Motor neuron (in vitro differentiated cells): ENCODE measurements around the gene FBLL1. TPM values are rescaled to one million over a fixed set of nuclear protein-coding genes. Genes with fewer than 3 reads are reported as not detected.
"Not testable (repeated sequence)": the region's sequence is repeated elsewhere in the genome, so short reads cannot be mapped to it uniquely, and the experiment has no call there.

ENCODE experiments used
- ATAC-seq, 8 experiments: fragments of 200-7000 bp; cut with Tn5 transposase; replicated peaks in 6 of 8; 2 replicates each; pipeline ENCODE4 v1.8.0; 2021; ENCODE audit warnings: mild to moderate bottlenecking in 8 of 8, moderate library complexity in 8 of 8
- H3K27ac ChIP-seq, 2 donors: fragments of 250-450 bp; sonication (Bioruptor Pico); 2 replicates each; pipeline ENCODE4 v1.9.0; 2021; ENCODE audit warnings: antibody characterized with exemption in 2 of 2, mild to moderate bottlenecking in 2 of 2, moderate library complexity in 1 of 2
- H3K4me1 ChIP-seq, 2 donors: fragments of 250-450 bp; sonication (Bioruptor Pico); replicated peaks in 1 of 2; 2 replicates each; pipeline ENCODE4 v1.6.1; 2021; ENCODE audit warnings: antibody characterized with exemption in 2 of 2, mild to moderate bottlenecking in 2 of 2, moderate library complexity in 1 of 2
- H3K4me3 ChIP-seq, 5 donors: fragments of 250-450 bp; sonication (Bioruptor Pico); 2 replicates each; pipeline ENCODE4 v1.9.0; 2021; ENCODE audit warnings: antibody characterized with exemption in 5 of 5, mild to moderate bottlenecking in 5 of 5, moderate library complexity in 4 of 5
- WGBS, 10 experiments: fragments of 450-650 bp; shearing (Covaris generic); methylation state at CpG; one replicate each; pipeline ENCODE4 v1.0.0; 2022; 5-methylcytosine and 5-hydroxymethylcytosine counted together
- in situ Hi-C, 9 experiments: fragments of 400-800 bp; cut with MboI; loops; one replicate each; pipeline ENCODE4 v1.15.0; 2021; ENCODE audit warnings: low sequenced_read_pairs in 9 of 9, low pct_unique_long_range_greater_than_20kb in 2 of 9; ENCODE audit not compliant: unreplicated experiment in 9 of 9
- total RNA-seq, 8 experiments: library from RNA; unstranded; fragments of 300-600 nt; gene quantifications; 2 replicates each; pipeline versions ENCODE4 v1.2.3 to v1.2.4, GENCODE V29; 2022

FBLL1 gene
- total RNA-seq, 8 experiments from 2014 or later, result 4.7 to 65.8 (median 37.1) TPM

GRCh38 chr5:168529374-168530234 is 499 bp downstream of the FBLL1 start:
- peak in 5 of 8 experiments; percentile 21 to 51 (median 31) for ATAC-seq
- peak overlapping the region; percentile 91 for H3K27ac ChIP-seq
- 100% methylated on average over 1 to 2 of the region's 125 CpGs; no CpG with 5 or more reads in 8 of the 10 experiments for WGBS, 10 experiments
- H3K4me1 ChIP-seq, result peaks cover 28 to 32% of the 10 kb centered on the region in 2 donors
- in situ Hi-C loops, result no loop called here
- H3K4me3 ChIP-seq, result peak overlapping the region; percentile 56 to 78 (median 62)

GRCh38 chr5:168530621-168531150 is 1.6 kb downstream of the FBLL1 start:
- Histone ChIP-seq H3K27ac (no peak overlapping the region), H3K4me3 (peak overlapping the region in 1 of 5 donors; percentile 62), H3K4me1 (peaks cover 28 to 34% of the 10 kb centered on the region in 2 donors)
- ATAC-seq, result no peak
- in situ Hi-C loops, result no loop called here
- 0 to 90% (median 73%) methylated on average over 1 to 4 of the region's 4 CpGs; no CpG with 5 or more reads in 1 of the 10 experiments for WGBS, 10 experiments

GRCh38 chr5:168531191-168531590 is 2.1 kb downstream of the FBLL1 start:
- Histone ChIP-seq H3K27ac (no peak overlapping the region), H3K4me1 (peaks cover 28 to 36% of the 10 kb centered on the region in 2 donors), H3K4me3 (no peak overlapping the region)
- 0 to 100% (median 73%) methylated on average over 1 to 3 of the region's 5 CpGs; no CpG with 5 or more reads in 4 of the 10 experiments for WGBS, 10 experiments
- no peak for ATAC-seq
- in situ Hi-C loops, result no loop called here

GRCh38 chr5:168531987-168532864 is 3.1 kb downstream of the FBLL1 start:
- peaks cover 28 to 36% of the 10 kb centered on the region in 2 donors for H3K4me1 ChIP-seq
- peak; percentile 16 to 87 (median 23) for ATAC-seq
- H3K27ac ChIP-seq, result no peak overlapping the region
- H3K4me3 ChIP-seq, result no peak overlapping the region
- 8 to 90% (median 64%) methylated on average over 1 to 5 of the region's 6 CpGs for WGBS, 10 experiments
- in situ Hi-C loops, result no loop called here

GRCh38 chr5:168534351-168534750 is 5.2 kb downstream of the FBLL1 start:
- H3K27ac ChIP-seq, ATAC-seq, H3K4me3 ChIP-seq, in situ Hi-C loops: not testable (repeated sequence)
- peaks cover 28 to 32% of the 10 kb centered on the region in 2 donors for H3K4me1 ChIP-seq
- WGBS, 10 experiments, result 50 to 100% (median 83%) methylated on average over 1 to 5 of the region's 7 CpGs; no CpG with 5 or more reads in 4 of the 10 experiments

GRCh38 chr5:168537176-168537575 is 8.1 kb downstream of the FBLL1 start:
- no peak for ATAC-seq
- H3K4me3 ChIP-seq, result no peak overlapping the region
- in situ Hi-C loops, result no loop called here
- no peak overlapping the region for H3K27ac ChIP-seq
- H3K4me1 ChIP-seq, result peaks cover 6 to 11% of the 10 kb centered on the region in 2 donors
- 17 to 78% (median 62%) methylated on average over 1 to 2 of the region's 2 CpGs; no CpG with 5 or more reads in 4 of the 10 experiments for WGBS, 10 experiments

GRCh38 chr5:168549554-168549953 is 20.4 kb downstream of the FBLL1 start:
- H3K4me1 ChIP-seq, result no peaks in the 10 kb centered on the region
- no peak overlapping the region for H3K4me3 ChIP-seq
- 86 to 100% (median 95%) methylated on average over 3 to 7 of the region's 7 CpGs; no CpG with 5 or more reads in 2 of the 10 experiments for WGBS, 10 experiments
- no peak for ATAC-seq
- no peak overlapping the region for H3K27ac ChIP-seq
- in situ Hi-C loops, result no loop called here

- Histone ChIP-seq H3K27ac (no peak overlapping the region), H3K4me3 (no peak overlapping the region), H3K4me1 (no peaks in the 10 kb centered on the region)
- in situ Hi-C loops, result no loop called here
- peak in 3 of 8 experiments; percentile 70 to 92 (median 91) for ATAC-seq
Observed at GRCh38 chr5:168550656-168551055, 21.6 kb downstream of the FBLL1 start.

GRCh38 chr5:168552146-168552545 is 23.0 kb downstream of the FBLL1 start:
- H3K4me3 ChIP-seq, result no peak overlapping the region
- ATAC-seq, result peak in 3 of 8 experiments; percentile 20 to 62 (median 40)
- no peak overlapping the region for H3K27ac ChIP-seq
- 14 to 100% (median 50%) methylated on average over 1 of the region's 1 CpG; no CpG with 5 or more reads in 6 of the 10 experiments for WGBS, 10 experiments
- in situ Hi-C loops, result no loop called here
- H3K4me1 ChIP-seq, result no peaks in the 10 kb centered on the region

- ATAC-seq, result no peak
- Histone ChIP-seq H3K27ac (no peak overlapping the region), H3K4me1 (no peaks in the 10 kb centered on the region), H3K4me3 (no peak overlapping the region)
- in situ Hi-C loops, result no loop called here
- 70 to 100% (median 96%) methylated on average over 1 to 2 of the region's 2 CpGs for WGBS, 10 experiments
Observed at GRCh38 chr5:168553377-168554130, 24.4 kb downstream of the FBLL1 start.

GRCh38 chr5:168557389-168557788 is 28.3 kb downstream of the FBLL1 start:
- in situ Hi-C loops, result no loop called here
- Histone ChIP-seq H3K27ac (no peak overlapping the region), H3K4me3 (no peak overlapping the region), H3K4me1 (no peaks in the 10 kb centered on the region)
- ATAC-seq, result no peak
- 86 to 100% (median 100%) methylated on average over 1 to 2 of the region's 2 CpGs; no CpG with 5 or more reads in 2 of the 10 experiments for whole genome bisulfite sequencing, 10 experiments

GRCh38 chr5:168562279-168562678 is 33.2 kb downstream of the FBLL1 start:
- Histone ChIP-seq H3K4me3 (no peak overlapping the region), H3K27ac (no peak overlapping the region), H3K4me1 (no peaks in the 10 kb centered on the region)
- in situ Hi-C loops, result no loop called here
- WGBS, 10 experiments, result 55 to 100% (median 94%) methylated on average over 2 of the region's 2 CpGs; no CpG with 5 or more reads in 2 of the 10 experiments
- no peak for ATAC-seq
